HepG2 (cell line): ENCODE results near the gene SEZ6. TPM values are rescaled to one million over a fixed set of nuclear protein-coding genes. Genes with fewer than 3 reads are reported as not detected.

ENCODE experiments used
- CEBPG ChIP-seq: IDR thresholded peaks from 2 replicates; pipeline ENCODE4 v1.6.1; 2016
- FOXM1 ChIP-seq: sonication (generic); formaldehyde crosslinking; IDR thresholded peaks from 2 replicates; pipeline ENCODE4 v1.5.0; 2020; ENCODE audit warnings: missing genetic modification reagents
- FOXP1 ChIP-seq, 2 experiments: fragments of 450-650 bp in 1 of 2; IDR thresholded peaks; 2 replicates each; pipeline ENCODE4 v1.6.1; 2017 to 2018; ENCODE audit warnings: antibody characterized with exemption in 1 of 2
- GATAD2A ChIP-seq: IDR thresholded peaks from 2 replicates; pipeline ENCODE4 v1.6.1; 2016
- HMGXB3 ChIP-seq: sonication (generic); formaldehyde crosslinking; IDR thresholded peaks from 2 replicates; pipeline ENCODE4 v1.4.0; 2020; ENCODE audit warnings: missing genetic modification reagents, borderline replicate concordance
- KDM2A ChIP-seq: sonication (generic); formaldehyde crosslinking; IDR thresholded peaks from 2 replicates; pipeline ENCODE4 v1.4.0; 2020; ENCODE audit warnings: low read depth, missing genetic modification reagents, borderline replicate concordance
- MAFK ChIP-seq, 2 experiments: IDR thresholded peaks in 1 of 2; conservative IDR thresholded peaks in 1 of 2; 2 replicates each; pipeline ENCODE4 v1.6.1; 2011; ENCODE audit warnings: improper control_type of control experiment in 2 of 2, low read length in 2 of 2
- MIXL1 ChIP-seq: IDR thresholded peaks from 2 replicates; pipeline ENCODE4 v1.6.1; 2016
- MZF1 ChIP-seq: sonication (generic); formaldehyde crosslinking; IDR thresholded peaks from 2 replicates; pipeline ENCODE4 v1.8.1; 2023; ENCODE audit warnings: mild to moderate bottlenecking, missing genetic modification reagents, borderline replicate concordance
- POGZ ChIP-seq: sonication (generic); formaldehyde crosslinking; IDR thresholded peaks from 2 replicates; pipeline ENCODE4 v1.4.0; 2020; ENCODE audit warnings: mild to moderate bottlenecking, missing genetic modification reagents
- RXRB ChIP-seq: IDR thresholded peaks from 2 replicates; pipeline ENCODE4 v1.6.1; 2016; ENCODE audit warnings: borderline replicate concordance, missing genetic modification reagents, missing compliant biosample characterization
- SCMH1 ChIP-seq: sonication (generic); formaldehyde crosslinking; IDR thresholded peaks from 2 replicates; pipeline ENCODE4 v1.9.0; 2021; ENCODE audit warnings: missing genetic modification reagents, mild to moderate bottlenecking, borderline replicate concordance
- SOX5 ChIP-seq: IDR thresholded peaks from 2 replicates; pipeline ENCODE4 v1.6.1; 2016; ENCODE audit warnings: borderline replicate concordance
- SP1 ChIP-seq, 2 experiments: fragments of 450-650 bp in 1 of 2; sonication (generic) in 1 of 2; formaldehyde crosslinking in 1 of 2; IDR thresholded peaks; 2 replicates each; pipeline versions ENCODE4 v1.4.0 to v1.6.1; 2016 to 2020; ENCODE audit warnings: missing genetic modification reagents in 1 of 2
- SSRP1 ChIP-seq: IDR thresholded peaks from 2 replicates; pipeline ENCODE4 v1.6.1; 2016; ENCODE audit warnings: control low read depth
- SYNCRIP ChIP-seq: fragments of 200-400 bp; formaldehyde crosslinking; IDR thresholded peaks from 2 replicates; pipeline ENCODE4 v1.6.1; 2018; ENCODE audit warnings: mild to moderate bottlenecking, low read depth, low read length; ENCODE audit not compliant: insufficient read depth
- TMF1 ChIP-seq: sonication (generic); formaldehyde crosslinking; IDR thresholded peaks from 2 replicates; pipeline ENCODE4 v1.8.1; 2022; ENCODE audit warnings: low read depth, missing genetic modification reagents
- U2AF2 ChIP-seq: fragments of 200-400 bp; formaldehyde crosslinking; IDR thresholded peaks from 2 replicates; pipeline ENCODE4 v1.6.1; 2017; ENCODE audit warnings: low read depth, mild to moderate bottlenecking, low read length
- YEATS4 ChIP-seq: sonication (generic); formaldehyde crosslinking; IDR thresholded peaks from 2 replicates; pipeline ENCODE4 v1.4.0; 2020; ENCODE audit warnings: missing genetic modification reagents, borderline replicate concordance
- ZBTB49 ChIP-seq: sonication (generic); formaldehyde crosslinking; IDR thresholded peaks from 2 replicates; pipeline ENCODE4 v1.4.0; 2020; ENCODE audit warnings: missing genetic modification reagents, borderline replicate concordance
- ZNF20 ChIP-seq: sonication (generic); formaldehyde crosslinking; IDR thresholded peaks from 2 replicates; pipeline ENCODE4 v1.4.0; 2020; ENCODE audit warnings: mild to moderate bottlenecking, moderate library complexity, missing genetic modification reagents
- ZNF230 ChIP-seq: sonication (generic); formaldehyde crosslinking; IDR thresholded peaks from 2 replicates; pipeline ENCODE4 v1.4.0; 2020; ENCODE audit warnings: mild to moderate bottlenecking, missing genetic modification reagents
- ZNF234 ChIP-seq: sonication (generic); formaldehyde crosslinking; conservative IDR thresholded peaks from 2 replicates; pipeline ENCODE4 v1.5.1; 2020; ENCODE audit warnings: mild to moderate bottlenecking, missing genetic modification reagents
- ZNF331 ChIP-seq: sonication (generic); formaldehyde crosslinking; IDR thresholded peaks from 2 replicates; pipeline ENCODE4 v1.4.0; 2020; ENCODE audit warnings: missing genetic modification reagents
- ZNF746 ChIP-seq: sonication (generic); formaldehyde crosslinking; IDR thresholded peaks from 2 replicates; pipeline ENCODE4 v1.8.0; 2022; ENCODE audit warnings: mild to moderate bottlenecking, missing genetic modification reagents
- ZNF792 ChIP-seq: IDR thresholded peaks from 2 replicates; pipeline ENCODE4 v1.6.1; 2016
- ZNF850 ChIP-seq: sonication (generic); formaldehyde crosslinking; conservative IDR thresholded peaks from 2 replicates; pipeline ENCODE4 v1.9.0; 2021; ENCODE audit warnings: mild to moderate bottlenecking, missing genetic modification reagents
- polyA plus RNA-seq, 8 experiments: library from polyadenylated mRNA; depleted of rRNA in 3 of 8; stranded (reverse) in 7 of 8; unstranded in 1 of 8; fragments of >200 nt; fragmentation: Illumina TruSeq in 4 of 8; extraction: Trizol in 4 of 8; gene quantifications; 2 replicates each; pipeline versions ENCODE4 v1.2.1 to v1.2.3, GENCODE V29; 2011 to 2016; ENCODE audit warnings: low read depth in 4 of 8, missing spikeins in 1 of 8, mixed read lengths in 1 of 8; ENCODE audit not compliant: insufficient read depth in 1 of 8
- total RNA-seq, 5 experiments: library from RNA; depleted of rRNA; stranded (reverse); fragments of >200 nt; fragmentation: Illumina TruSeq; extraction: Trizol; gene quantifications; 2 replicates each; pipeline ENCODE4 v1.2.3, GENCODE V29; 2016; ENCODE audit warnings: low read depth in 1 of 5

The SEZ6 gene
- total and polyA plus RNA-seq, 2 of the 13 experiments (the other 11 are each of a cell fraction or from before 2014, with no cell fraction given): not detected

- TF ChIP-seq SCMH1 (CRISPR knock-in tag): no peak
- peak; percentile 36; the same call in 1 of the 2 replicates for TF ChIP-seq ZNF331 (CRISPR knock-in tag)
- peak; percentile 80 for TF ChIP-seq SOX5 (CRISPR knock-in tag)
- no peak for TF ChIP-seq ZNF746
- TF ChIP-seq KDM2A (CRISPR knock-in tag): no peak
- TF ChIP-seq SYNCRIP: no peak
- TF ChIP-seq FOXM1 (CRISPR knock-in tag): no peak
- TF ChIP-seq MAFK (conservative IDR thresholded peaks at IDR 0.05 in 1 of 2, IDR thresholded peaks at IDR 0.05 in 1 of 2; ENCODE audit: low read length in 2 of 2): peak; percentile 41 to 75; a peak in 3 of 4 replicates
- TF ChIP-seq SSRP1 (CRISPR knock-in tag): 0 out of 2 replicates have a peak, but pooled peaks have one; percentile 31
- TF ChIP-seq RXRB (CRISPR knock-in tag): peak; percentile 45; the same call in 1 of the 2 replicates
- TF ChIP-seq ZNF234 (CRISPR knock-in tag): no peak
- TF ChIP-seq SP1 (IDR thresholded peaks at IDR 0.05): no peak
- no peak for TF ChIP-seq SP1 (CRISPR knock-in tag; IDR thresholded peaks at IDR 0.05)
- peak; percentile 96 for TF ChIP-seq CEBPG (CRISPR knock-in tag)
- 0 out of 2 replicates have a peak, but pooled peaks have one; percentile 30 for TF ChIP-seq YEATS4 (CRISPR knock-in tag)
- no peak for TF ChIP-seq MZF1 (CRISPR knock-in tag)
- TF ChIP-seq MIXL1 (CRISPR knock-in tag): peak; percentile 45; the same call in 1 of the 2 replicates
- no peak for TF ChIP-seq FOXP1 (IDR thresholded peaks at IDR 0.05)
- TF ChIP-seq FOXP1 (CRISPR knock-in tag; IDR thresholded peaks at IDR 0.05): peak; percentile 65; the same call in 1 of the 2 replicates
- TF ChIP-seq U2AF2: no peak
- no peak for TF ChIP-seq ZNF20 (CRISPR knock-in tag)
- no peak for TF ChIP-seq POGZ (CRISPR knock-in tag)
- 0 out of 2 replicates have a peak, but pooled peaks have one; percentile 30 for TF ChIP-seq HMGXB3 (CRISPR knock-in tag)
- no peak for TF ChIP-seq TMF1 (CRISPR knock-in tag)
- no peak for TF ChIP-seq ZNF850 (CRISPR knock-in tag)
- no peak for TF ChIP-seq ZNF792 (CRISPR knock-in tag)
- TF ChIP-seq GATAD2A: peak; percentile 91
- no peak for TF ChIP-seq ZBTB49 (CRISPR knock-in tag)
- TF ChIP-seq ZNF230 (CRISPR knock-in tag): no peak
Measured at GRCh38 chr17:28937044-28937729, 68.6 kb downstream of the SEZ6 start (continued).
